Osteoblast (primary cell): ENCODE results near the gene RSRC1. TPM values are rescaled to one million over a fixed set of nuclear protein-coding genes. Genes with fewer than 3 reads are reported as not detected.
"Not testable (repeated sequence)": the region's sequence is repeated elsewhere in the genome, so short reads cannot be mapped to it uniquely, and the experiment has no call there.

Experiments used
- DNase-seq: peaks from one replicate; pipeline ENCODE4 v3.0.0; 2011; ENCODE audit warnings: low spot score, mixed read lengths; ENCODE audit not compliant: insufficient read length; ENCODE audit errors: missing footprints
- H2AFZ ChIP-seq: 2 replicates; pipeline ENCODE4 v1.6.0; 2011; ENCODE audit warnings: mild to moderate bottlenecking, low read length
- H3K27ac ChIP-seq: 2 replicates; pipeline ENCODE4 v1.5.1; 2011; ENCODE audit warnings: mild to moderate bottlenecking, low read depth, low read length, moderate library complexity
- H3K27me3 ChIP-seq: 2 replicates; pipeline ENCODE4 v1.6.0; 2012; ENCODE audit warnings: mild to moderate bottlenecking, control low read depth, inconsistent platforms, low read length, moderate library complexity; ENCODE audit not compliant: insufficient read depth
- H3K36me3 ChIP-seq: 2 replicates; pipeline ENCODE4 v1.5.1; 2011; ENCODE audit warnings: mild to moderate bottlenecking, low read length, control low read depth, moderate library complexity; ENCODE audit not compliant: insufficient read depth
- H3K4me1 ChIP-seq: 2 replicates; pipeline ENCODE4 v1.5.1; 2011; ENCODE audit warnings: mild to moderate bottlenecking, low read length, control low read depth, moderate library complexity; ENCODE audit not compliant: insufficient read depth
- H3K4me2 ChIP-seq: 2 replicates; pipeline ENCODE4 v1.6.0; 2011; ENCODE audit warnings: mild to moderate bottlenecking, low read length; ENCODE audit not compliant: insufficient read depth
- H3K4me3 ChIP-seq: fragments of 200-600 bp; sonication (generic); 3 replicates; pipeline ENCODE4 v1.5.1; 2012; ENCODE audit warnings: mild to moderate bottlenecking, low read length, inconsistent platforms; ENCODE audit not compliant: insufficient read depth
- H3K79me2 ChIP-seq: 2 replicates; pipeline ENCODE4 v1.6.0; 2012; ENCODE audit warnings: mild to moderate bottlenecking, low read length, control low read depth, inconsistent platforms; ENCODE audit not compliant: insufficient read depth
- H3K9me3 ChIP-seq: 2 replicates; pipeline ENCODE4 v1.5.1; 2011; ENCODE audit warnings: low read depth, low read length, control low read depth
- H4K20me1 ChIP-seq: 2 replicates; pipeline ENCODE4 v1.6.0; 2012; ENCODE audit warnings: mild to moderate bottlenecking, low read length, control low read depth; ENCODE audit not compliant: insufficient read depth
- total RNA-seq: library from RNA; depleted of rRNA; stranded (reverse); fragments of >200 nt; gene quantifications from 2 replicates; pipeline ENCODE4 v1.2.3, GENCODE V29; 2012
- TF ChIP-seq, protein P1 (sequence below): IDR thresholded peaks from 2 replicates; pipeline ENCODE4 v1.5.1; 2011; ENCODE audit warnings: mild to moderate bottlenecking, low read depth, low read length, moderate library complexity; ENCODE audit errors: extremely low read depth

RSRC1 gene, protein sequence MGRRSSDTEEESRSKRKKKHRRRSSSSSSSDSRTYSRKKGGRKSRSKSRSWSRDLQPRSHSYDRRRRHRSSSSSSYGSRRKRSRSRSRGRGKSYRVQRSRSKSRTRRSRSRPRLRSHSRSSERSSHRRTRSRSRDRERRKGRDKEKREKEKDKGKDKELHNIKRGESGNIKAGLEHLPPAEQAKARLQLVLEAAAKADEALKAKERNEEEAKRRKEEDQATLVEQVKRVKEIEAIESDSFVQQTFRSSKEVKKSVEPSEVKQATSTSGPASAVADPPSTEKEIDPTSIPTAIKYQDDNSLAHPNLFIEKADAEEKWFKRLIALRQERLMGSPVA
- total RNA-seq: 69.8 and 73.1 TPM in 2 replicates

GRCh38 chr3:158109804-158110657 lies at the start of gene RSRC1:
RSRC1 (plus strand) TSS chr3:158110089; CDS start chr3:158122105, 12,016 bp downstream.
- Histone ChIP-seq H3K36me3 (no peaks in the 10 kb centered on the region), H3K27ac (peak within 1 kb of the TSS; percentile 76), H3K9me3 (no peaks in the 10 kb centered on the region), H4K20me1 (no peaks in the 10 kb centered on the region), H2AFZ (peak within 1 kb of the TSS; percentile 98), H3K4me1 (peaks cover 14% of the 10 kb centered on the region), H3K27me3 (peaks cover 17% of the 10 kb centered on the region), H3K4me3 (peak within 1 kb of the TSS; percentile 90), H3K79me2 (peaks cover 41% of the 10 kb centered on the region), H3K4me2 (peak within 1 kb of the TSS; percentile 88)
- DNase-seq: peak; percentile 92
- TF ChIP-seq, protein P1, sequence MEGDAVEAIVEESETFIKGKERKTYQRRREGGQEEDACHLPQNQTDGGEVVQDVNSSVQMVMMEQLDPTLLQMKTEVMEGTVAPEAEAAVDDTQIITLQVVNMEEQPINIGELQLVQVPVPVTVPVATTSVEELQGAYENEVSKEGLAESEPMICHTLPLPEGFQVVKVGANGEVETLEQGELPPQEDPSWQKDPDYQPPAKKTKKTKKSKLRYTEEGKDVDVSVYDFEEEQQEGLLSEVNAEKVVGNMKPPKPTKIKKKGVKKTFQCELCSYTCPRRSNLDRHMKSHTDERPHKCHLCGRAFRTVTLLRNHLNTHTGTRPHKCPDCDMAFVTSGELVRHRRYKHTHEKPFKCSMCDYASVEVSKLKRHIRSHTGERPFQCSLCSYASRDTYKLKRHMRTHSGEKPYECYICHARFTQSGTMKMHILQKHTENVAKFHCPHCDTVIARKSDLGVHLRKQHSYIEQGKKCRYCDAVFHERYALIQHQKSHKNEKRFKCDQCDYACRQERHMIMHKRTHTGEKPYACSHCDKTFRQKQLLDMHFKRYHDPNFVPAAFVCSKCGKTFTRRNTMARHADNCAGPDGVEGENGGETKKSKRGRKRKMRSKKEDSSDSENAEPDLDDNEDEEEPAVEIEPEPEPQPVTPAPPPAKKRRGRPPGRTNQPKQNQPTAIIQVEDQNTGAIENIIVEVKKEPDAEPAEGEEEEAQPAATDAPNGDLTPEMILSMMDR: no peak

- not testable (repeated sequence) for H3K4me1 ChIP-seq, H3K4me3 ChIP-seq, H3K36me3 ChIP-seq, H3K27ac ChIP-seq, H3K79me2 ChIP-seq, H4K20me1 ChIP-seq, DNase-seq, H3K27me3 ChIP-seq, H2AFZ ChIP-seq, H3K4me2 ChIP-seq, H3K9me3 ChIP-seq
Observed at GRCh38 chr3:158065574-158065973, 44.3 kb upstream of the RSRC1 start.

- no peak for DNase-seq
- H3K4me3 ChIP-seq: no peak overlapping the region
Observed at GRCh38 chr3:158072790-158073189, 37.1 kb upstream of the RSRC1 start.

DNA sequence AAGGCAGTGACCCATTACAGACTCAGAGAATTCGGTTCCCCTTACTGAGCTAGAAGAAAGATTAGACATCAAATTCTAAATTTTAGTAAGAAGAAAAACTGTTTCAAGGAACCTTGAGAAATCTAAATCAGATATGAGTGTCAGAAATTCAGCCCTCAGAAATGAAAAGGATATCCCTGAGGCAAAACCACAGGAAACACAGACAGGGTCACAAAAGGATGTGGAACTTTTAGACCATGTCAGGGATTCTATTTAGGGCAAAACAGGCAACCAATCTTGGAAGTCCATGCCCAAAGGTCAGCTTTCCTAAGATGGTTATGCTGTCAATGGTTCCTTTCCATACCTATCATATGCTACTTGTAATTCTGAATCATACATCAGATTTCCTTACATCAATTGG lies 35.3 kb upstream of the RSRC1 start:
- no peak overlapping the region for H3K4me3 ChIP-seq
- no peak overlapping the region for H2AFZ ChIP-seq
- H3K27me3 ChIP-seq: no peaks in the 10 kb centered on the region
- no peaks in the 10 kb centered on the region for H3K4me1 ChIP-seq
- H3K27ac ChIP-seq: no peak overlapping the region
- no peaks in the 10 kb centered on the region for H4K20me1 ChIP-seq
- TF ChIP-seq, protein P1: no peak
- H3K4me2 ChIP-seq: no peak overlapping the region
- no peaks in the 10 kb centered on the region for H3K79me2 ChIP-seq
- no peaks in the 10 kb centered on the region for H3K36me3 ChIP-seq
- DNase-seq: no peak
- H3K9me3 ChIP-seq: no peaks in the 10 kb centered on the region

More at GRCh38 chr3:158072790-158073189, 37.1 kb upstream of the RSRC1 start:
- no peaks in the 10 kb centered on the region for H3K36me3 ChIP-seq
- no peak overlapping the region for H3K4me2 ChIP-seq
- no peaks in the 10 kb centered on the region for H4K20me1 ChIP-seq
- TF ChIP-seq, protein P1: no peak
- H3K9me3 ChIP-seq: no peaks in the 10 kb centered on the region
- no peaks in the 10 kb centered on the region for H3K27me3 ChIP-seq
- H3K27ac ChIP-seq: no peak overlapping the region
- no peaks in the 10 kb centered on the region for H3K79me2 ChIP-seq
- peak overlapping the region; percentile 12 for H2AFZ ChIP-seq
- no peaks in the 10 kb centered on the region for H3K4me1 ChIP-seq
